GM23338 (cell line): ENCODE data around the gene SMYD1.

ENCODE experiments used
- CREB1 ChIP-seq: fragments of 250-450 bp; sonication (Bioruptor Pico); IDR thresholded peaks from 2 replicates; pipeline ENCODE4 v1.5.0; 2020; ENCODE audit warnings: low read depth, mild to moderate bottlenecking, moderate library complexity
- EZH2 ChIP-seq: fragments of 200-600 bp; sonication (generic); IDR thresholded peaks from one replicate; pipeline ENCODE4 v1.8.0; 2017; ENCODE audit warnings: antibody characterized with exemption, mild to moderate bottlenecking, low read depth; ENCODE audit not compliant: unreplicated experiment
- EZH2phosphoT487 ChIP-seq: fragments of 200-600 bp; sonication (generic); IDR thresholded peaks from one replicate; pipeline ENCODE4 v1.8.1; 2018; ENCODE audit warnings: antibody characterized with exemption; ENCODE audit not compliant: unreplicated experiment
- JUNB ChIP-seq: IDR thresholded peaks from one replicate; pipeline ENCODE4 v1.6.1; 2016; ENCODE audit warnings: antibody characterized with exemption; ENCODE audit not compliant: unreplicated experiment
- NANOG ChIP-seq: IDR thresholded peaks from 2 replicates; pipeline ENCODE4 v1.6.1; 2016; ENCODE audit warnings: antibody characterized with exemption, borderline replicate concordance
- POLR2AphosphoS5 ChIP-seq: IDR thresholded peaks from 2 replicates; pipeline ENCODE4 v1.6.1; 2016; ENCODE audit warnings: antibody characterized with exemption, low read depth
- STAT1 ChIP-seq: IDR thresholded peaks from one replicate; pipeline ENCODE4 v1.6.1; 2016; ENCODE audit warnings: antibody characterized with exemption; ENCODE audit not compliant: unreplicated experiment
- ZNF331 ChIP-seq: fragments of 250-450 bp; sonication (Bioruptor Pico); IDR thresholded peaks from 2 replicates; pipeline ENCODE4 v1.5.0; 2020; ENCODE audit warnings: low read depth, mild to moderate bottlenecking, moderate library complexity
- TF ChIP-seq, protein P1 (sequence below), 2 experiments: fragments of 200-600 bp in 1 of 2; sonication (generic) in 1 of 2; conservative IDR thresholded peaks; 2 replicates each; pipeline versions ENCODE4 v1.5.1 to v1.6.1; 2016 to 2017; ENCODE audit warnings: antibody characterized with exemption in 2 of 2, low read depth in 2 of 2, mild to moderate bottlenecking in 2 of 2, moderate library complexity in 1 of 2
- TF ChIP-seq, protein P2 (sequence below): IDR thresholded peaks from one replicate; pipeline ENCODE4 v1.6.1; 2018; ENCODE audit warnings: antibody characterized with exemption; ENCODE audit not compliant: unreplicated experiment
- TF ChIP-seq, protein P3 (sequence below): IDR thresholded peaks from 2 replicates; pipeline ENCODE4 v1.6.1; 2016; ENCODE audit warnings: antibody characterized with exemption

GRCh38 chr2:88137833-88138232, 70.2 kb downstream of the SMYD1 start:
- TF ChIP-seq EZH2 (no peak), NANOG (no peak), POLR2AphosphoS5 (no peak), EZH2phosphoT487 (no peak), JUNB (no peak), CREB1 (CRISPR knock-in tag) (no peak), STAT1 (no peak), ZNF331 (CRISPR knock-in tag) (no peak)
- TF ChIP-seq, protein P1, sequence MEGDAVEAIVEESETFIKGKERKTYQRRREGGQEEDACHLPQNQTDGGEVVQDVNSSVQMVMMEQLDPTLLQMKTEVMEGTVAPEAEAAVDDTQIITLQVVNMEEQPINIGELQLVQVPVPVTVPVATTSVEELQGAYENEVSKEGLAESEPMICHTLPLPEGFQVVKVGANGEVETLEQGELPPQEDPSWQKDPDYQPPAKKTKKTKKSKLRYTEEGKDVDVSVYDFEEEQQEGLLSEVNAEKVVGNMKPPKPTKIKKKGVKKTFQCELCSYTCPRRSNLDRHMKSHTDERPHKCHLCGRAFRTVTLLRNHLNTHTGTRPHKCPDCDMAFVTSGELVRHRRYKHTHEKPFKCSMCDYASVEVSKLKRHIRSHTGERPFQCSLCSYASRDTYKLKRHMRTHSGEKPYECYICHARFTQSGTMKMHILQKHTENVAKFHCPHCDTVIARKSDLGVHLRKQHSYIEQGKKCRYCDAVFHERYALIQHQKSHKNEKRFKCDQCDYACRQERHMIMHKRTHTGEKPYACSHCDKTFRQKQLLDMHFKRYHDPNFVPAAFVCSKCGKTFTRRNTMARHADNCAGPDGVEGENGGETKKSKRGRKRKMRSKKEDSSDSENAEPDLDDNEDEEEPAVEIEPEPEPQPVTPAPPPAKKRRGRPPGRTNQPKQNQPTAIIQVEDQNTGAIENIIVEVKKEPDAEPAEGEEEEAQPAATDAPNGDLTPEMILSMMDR (conservative IDR thresholded peaks at IDR 0.05; ENCODE audit: low read depth in 2 of 2), result no peak
- TF ChIP-seq, protein P2, sequence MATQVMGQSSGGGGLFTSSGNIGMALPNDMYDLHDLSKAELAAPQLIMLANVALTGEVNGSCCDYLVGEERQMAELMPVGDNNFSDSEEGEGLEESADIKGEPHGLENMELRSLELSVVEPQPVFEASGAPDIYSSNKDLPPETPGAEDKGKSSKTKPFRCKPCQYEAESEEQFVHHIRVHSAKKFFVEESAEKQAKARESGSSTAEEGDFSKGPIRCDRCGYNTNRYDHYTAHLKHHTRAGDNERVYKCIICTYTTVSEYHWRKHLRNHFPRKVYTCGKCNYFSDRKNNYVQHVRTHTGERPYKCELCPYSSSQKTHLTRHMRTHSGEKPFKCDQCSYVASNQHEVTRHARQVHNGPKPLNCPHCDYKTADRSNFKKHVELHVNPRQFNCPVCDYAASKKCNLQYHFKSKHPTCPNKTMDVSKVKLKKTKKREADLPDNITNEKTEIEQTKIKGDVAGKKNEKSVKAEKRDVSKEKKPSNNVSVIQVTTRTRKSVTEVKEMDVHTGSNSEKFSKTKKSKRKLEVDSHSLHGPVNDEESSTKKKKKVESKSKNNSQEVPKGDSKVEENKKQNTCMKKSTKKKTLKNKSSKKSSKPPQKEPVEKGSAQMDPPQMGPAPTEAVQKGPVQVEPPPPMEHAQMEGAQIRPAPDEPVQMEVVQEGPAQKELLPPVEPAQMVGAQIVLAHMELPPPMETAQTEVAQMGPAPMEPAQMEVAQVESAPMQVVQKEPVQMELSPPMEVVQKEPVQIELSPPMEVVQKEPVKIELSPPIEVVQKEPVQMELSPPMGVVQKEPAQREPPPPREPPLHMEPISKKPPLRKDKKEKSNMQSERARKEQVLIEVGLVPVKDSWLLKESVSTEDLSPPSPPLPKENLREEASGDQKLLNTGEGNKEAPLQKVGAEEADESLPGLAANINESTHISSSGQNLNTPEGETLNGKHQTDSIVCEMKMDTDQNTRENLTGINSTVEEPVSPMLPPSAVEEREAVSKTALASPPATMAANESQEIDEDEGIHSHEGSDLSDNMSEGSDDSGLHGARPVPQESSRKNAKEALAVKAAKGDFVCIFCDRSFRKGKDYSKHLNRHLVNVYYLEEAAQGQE, result no peak
- TF ChIP-seq, protein P3, sequence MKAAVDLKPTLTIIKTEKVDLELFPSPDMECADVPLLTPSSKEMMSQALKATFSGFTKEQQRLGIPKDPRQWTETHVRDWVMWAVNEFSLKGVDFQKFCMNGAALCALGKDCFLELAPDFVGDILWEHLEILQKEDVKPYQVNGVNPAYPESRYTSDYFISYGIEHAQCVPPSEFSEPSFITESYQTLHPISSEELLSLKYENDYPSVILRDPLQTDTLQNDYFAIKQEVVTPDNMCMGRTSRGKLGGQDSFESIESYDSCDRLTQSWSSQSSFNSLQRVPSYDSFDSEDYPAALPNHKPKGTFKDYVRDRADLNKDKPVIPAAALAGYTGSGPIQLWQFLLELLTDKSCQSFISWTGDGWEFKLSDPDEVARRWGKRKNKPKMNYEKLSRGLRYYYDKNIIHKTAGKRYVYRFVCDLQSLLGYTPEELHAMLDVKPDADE, result no peak
